Measurements from ENCODE around the gene NCOA3. TPM values are rescaled to one million over a fixed set of nuclear protein-coding genes. Genes with fewer than 3 reads are reported as not detected.

NCOA3 gene
- total RNA-seq, 1 donor from 2014 or later: 45.9 TPM

GRCh38 chr20:47675190-47676142, 173.8 kb downstream of the NCOA3 start:
- TF ChIP-seq CTCF (IDR thresholded peaks at IDR 0.05; ENCODE audit: unreplicated experiment): no peak
- no peaks in the 10 kb centered on the region for H3K9me3 Mint-ChIP-seq
- peaks cover 2% of the 10 kb centered on the region for H3K4me1 Mint-ChIP-seq
- no peak overlapping the region for H3K4me3 Mint-ChIP-seq
- H3K36me3 Mint-ChIP-seq: peaks cover 2% of the 10 kb centered on the region
- no peaks in the 10 kb centered on the region for H3K27me3 Mint-ChIP-seq (ENCODE audit: low read depth)
- DNase-seq (ENCODE audit: low spot score in 2 of 2, unreplicated experiment in 2 of 2): no peak
- no peak overlapping the region for H3K27ac Mint-ChIP-seq

- no peak for DNase-seq (ENCODE audit: low spot score in 2 of 2, unreplicated experiment in 2 of 2)
- Mint-ChIP-seq H3K4me1 (peaks cover 2% of the 10 kb centered on the region), H3K27me3 (ENCODE audit: low read depth) (no peaks in the 10 kb centered on the region), H3K36me3 (peaks cover 2% of the 10 kb centered on the region), H3K4me3 (no peak overlapping the region), H3K27ac (no peak overlapping the region), H3K9me3 (no peaks in the 10 kb centered on the region)
- no peak for TF ChIP-seq CTCF (IDR thresholded peaks at IDR 0.05; ENCODE audit: unreplicated experiment)
These were observed 174.6 kb downstream of the NCOA3 start for GRCh38 chr20:47676219-47676721.

GRCh38 chr20:47676912-47677634, 175.4 kb downstream of the NCOA3 start:
- Mint-ChIP-seq H3K36me3 (peaks cover 2% of the 10 kb centered on the region), H3K4me3 (no peak overlapping the region), H3K9me3 (no peaks in the 10 kb centered on the region), H3K27ac (no peak overlapping the region), H3K27me3 (ENCODE audit: low read depth) (no peaks in the 10 kb centered on the region), H3K4me1 (peaks cover 4% of the 10 kb centered on the region)
- TF ChIP-seq CTCF (IDR thresholded peaks at IDR 0.05; ENCODE audit: unreplicated experiment): no peak
- DNase-seq (ENCODE audit: low spot score in 2 of 2, unreplicated experiment in 2 of 2): no peak

- peaks cover 7% of the 10 kb centered on the region for H3K4me1 Mint-ChIP-seq
- peaks cover 2% of the 10 kb centered on the region for H3K36me3 Mint-ChIP-seq
- peak; percentile 64 to 85 for DNase-seq (ENCODE audit: low spot score in 2 of 2, unreplicated experiment in 2 of 2)
- no peak overlapping the region for H3K4me3 Mint-ChIP-seq
- no peaks in the 10 kb centered on the region for H3K27me3 Mint-ChIP-seq (ENCODE audit: low read depth)
- TF ChIP-seq CTCF (IDR thresholded peaks at IDR 0.05; ENCODE audit: unreplicated experiment): peak; percentile 90
- H3K9me3 Mint-ChIP-seq: no peaks in the 10 kb centered on the region
- no peak overlapping the region for H3K27ac Mint-ChIP-seq
These were observed 176.2 kb downstream of the NCOA3 start for GRCh38 chr20:47677635-47678453.

GRCh38 chr20:47678536-47678935, 176.8 kb downstream of the NCOA3 start:
- no peak for TF ChIP-seq CTCF (IDR thresholded peaks at IDR 0.05; ENCODE audit: unreplicated experiment)
- H3K27ac Mint-ChIP-seq: no peak overlapping the region
- H3K36me3 Mint-ChIP-seq: peaks cover 2% of the 10 kb centered on the region
- no peaks in the 10 kb centered on the region for H3K27me3 Mint-ChIP-seq (ENCODE audit: low read depth)
- H3K4me3 Mint-ChIP-seq: no peak overlapping the region
- peaks cover 7% of the 10 kb centered on the region for H3K4me1 Mint-ChIP-seq
- no peaks in the 10 kb centered on the region for H3K9me3 Mint-ChIP-seq
- DNase-seq (ENCODE audit: low spot score in 2 of 2, unreplicated experiment in 2 of 2): no peak
